Ascending aorta (tissue), 2 donors: ENCODE data around the gene PITPNM3. TPM values are rescaled to one million over a fixed set of nuclear protein-coding genes. Genes with fewer than 3 reads are reported as not detected.

Source experiments
- DNase-seq, 2 donors: peaks; one replicate each; pipeline ENCODE4 v3.0.0-alpha.2; 2019; ENCODE audit warnings: low spot score in 2 of 2
- H3K27ac ChIP-seq, 2 donors: fragments of 200-600 bp; sonication (generic); one replicate each; pipeline ENCODE4 v1.5.1; 2016 to 2017; ENCODE audit warnings: mild to moderate bottlenecking in 1 of 2
- H3K27me3 ChIP-seq: fragments of 200-600 bp; sonication (generic); one replicate; pipeline ENCODE4 v1.5.1; 2017
- H3K36me3 ChIP-seq, 2 donors: fragments of 200-600 bp; sonication (generic); one replicate each; pipeline ENCODE4 v1.5.1; 2016
- H3K4me1 ChIP-seq, 2 donors: fragments of 200-600 bp; sonication (generic); one replicate each; pipeline ENCODE4 v1.5.1; 2016 to 2017; ENCODE audit warnings: mild to moderate bottlenecking in 1 of 2
- H3K4me3 ChIP-seq, 2 donors: fragments of 200-600 bp; sonication (generic); one replicate each; pipeline ENCODE4 v1.5.1; 2016 to 2017; ENCODE audit warnings: mild to moderate bottlenecking in 1 of 2
- H3K9me3 ChIP-seq, 2 donors: fragments of 200-600 bp; sonication (generic); one replicate each; pipeline ENCODE4 v1.5.1; 2016
- intact Hi-C: fragments of 100-400 bp; cut with DNase I; formaldehyde crosslinking; loops from one replicate; pipeline ENCODE4 v1.15.1; 2023
- total RNA-seq: library from RNA; depleted of rRNA; stranded (reverse); fragments of >200 nt; gene quantifications from one replicate; pipeline ENCODE4 v1.1.0, GENCODE V29; 2016
- TF ChIP-seq, protein P1 (sequence below), 3 experiments: fragments of 200-600 bp in 2 of 3; fragments of 450-650 bp in 1 of 3; sonication (generic) in 2 of 3; IDR thresholded peaks; one replicate each; pipeline ENCODE4 v1.5.1; 2016 to 2019; ENCODE audit warnings: antibody characterized with exemption in 3 of 3, mild to moderate bottlenecking in 1 of 3, moderate library complexity in 1 of 3

PITPNM3 gene
- total RNA-seq, 1 donor from 2014 or later = 10.4 TPM

DNA sequence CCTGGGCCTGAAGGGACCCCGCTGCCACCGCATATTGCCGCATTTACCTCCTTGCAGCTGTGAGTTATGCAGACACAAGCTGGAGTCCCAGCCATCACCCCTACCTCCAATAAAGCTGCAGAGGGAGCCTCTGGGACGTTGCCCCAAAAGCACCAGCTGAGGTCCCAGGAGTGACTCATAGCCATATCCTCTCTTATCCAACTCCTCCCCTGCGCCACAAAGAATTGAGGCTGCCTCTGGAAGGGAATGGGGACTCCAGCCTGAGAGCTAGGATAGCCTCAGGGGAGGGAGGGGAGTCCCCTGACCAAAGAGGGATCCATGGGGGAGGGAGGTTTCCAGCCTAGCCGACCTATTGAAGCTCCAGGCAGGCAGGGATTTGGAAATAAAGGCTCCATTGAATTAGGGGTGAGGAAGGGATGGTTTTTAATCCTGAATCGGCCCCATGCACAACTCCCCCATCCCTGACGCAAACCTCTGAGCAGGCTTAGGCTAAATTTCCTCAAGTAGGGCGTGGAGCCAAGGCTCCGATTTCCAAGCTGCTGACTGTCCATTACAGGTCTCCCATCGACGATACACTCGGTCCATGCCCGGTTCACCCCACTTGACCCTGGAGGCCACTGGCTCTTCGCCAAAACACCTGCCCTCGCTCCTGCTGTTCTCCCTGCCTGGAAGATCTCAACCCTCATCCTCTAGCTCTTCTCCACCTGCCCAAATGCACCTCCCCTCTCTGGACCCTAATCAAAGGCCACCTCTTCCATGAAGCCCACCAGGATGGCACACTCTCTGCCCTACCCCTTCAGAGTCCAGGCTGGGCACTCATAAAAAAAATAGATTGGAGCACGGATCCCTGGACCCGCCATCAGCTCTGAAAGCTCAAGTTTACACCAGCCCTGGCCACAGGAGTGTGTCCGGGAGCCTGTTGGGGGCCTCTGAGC is 84.6 kb downstream of the PITPNM3 start:
- intact Hi-C loops = no loop called here
- Histone ChIP-seq H3K27me3 (no peaks in the 10 kb centered on the region), H3K36me3 (no peaks in the 10 kb centered on the region), H3K4me3 (no peak overlapping the region), H3K9me3 (peaks cover 0 to 3% of the 10 kb centered on the region in 2 donors), H3K4me1 (no peaks in the 10 kb centered on the region), H3K27ac (no peak overlapping the region)
- no peak for DNase-seq
- TF ChIP-seq, protein P1, sequence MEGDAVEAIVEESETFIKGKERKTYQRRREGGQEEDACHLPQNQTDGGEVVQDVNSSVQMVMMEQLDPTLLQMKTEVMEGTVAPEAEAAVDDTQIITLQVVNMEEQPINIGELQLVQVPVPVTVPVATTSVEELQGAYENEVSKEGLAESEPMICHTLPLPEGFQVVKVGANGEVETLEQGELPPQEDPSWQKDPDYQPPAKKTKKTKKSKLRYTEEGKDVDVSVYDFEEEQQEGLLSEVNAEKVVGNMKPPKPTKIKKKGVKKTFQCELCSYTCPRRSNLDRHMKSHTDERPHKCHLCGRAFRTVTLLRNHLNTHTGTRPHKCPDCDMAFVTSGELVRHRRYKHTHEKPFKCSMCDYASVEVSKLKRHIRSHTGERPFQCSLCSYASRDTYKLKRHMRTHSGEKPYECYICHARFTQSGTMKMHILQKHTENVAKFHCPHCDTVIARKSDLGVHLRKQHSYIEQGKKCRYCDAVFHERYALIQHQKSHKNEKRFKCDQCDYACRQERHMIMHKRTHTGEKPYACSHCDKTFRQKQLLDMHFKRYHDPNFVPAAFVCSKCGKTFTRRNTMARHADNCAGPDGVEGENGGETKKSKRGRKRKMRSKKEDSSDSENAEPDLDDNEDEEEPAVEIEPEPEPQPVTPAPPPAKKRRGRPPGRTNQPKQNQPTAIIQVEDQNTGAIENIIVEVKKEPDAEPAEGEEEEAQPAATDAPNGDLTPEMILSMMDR (IDR thresholded peaks at IDR 0.05) = no peak

DNA sequence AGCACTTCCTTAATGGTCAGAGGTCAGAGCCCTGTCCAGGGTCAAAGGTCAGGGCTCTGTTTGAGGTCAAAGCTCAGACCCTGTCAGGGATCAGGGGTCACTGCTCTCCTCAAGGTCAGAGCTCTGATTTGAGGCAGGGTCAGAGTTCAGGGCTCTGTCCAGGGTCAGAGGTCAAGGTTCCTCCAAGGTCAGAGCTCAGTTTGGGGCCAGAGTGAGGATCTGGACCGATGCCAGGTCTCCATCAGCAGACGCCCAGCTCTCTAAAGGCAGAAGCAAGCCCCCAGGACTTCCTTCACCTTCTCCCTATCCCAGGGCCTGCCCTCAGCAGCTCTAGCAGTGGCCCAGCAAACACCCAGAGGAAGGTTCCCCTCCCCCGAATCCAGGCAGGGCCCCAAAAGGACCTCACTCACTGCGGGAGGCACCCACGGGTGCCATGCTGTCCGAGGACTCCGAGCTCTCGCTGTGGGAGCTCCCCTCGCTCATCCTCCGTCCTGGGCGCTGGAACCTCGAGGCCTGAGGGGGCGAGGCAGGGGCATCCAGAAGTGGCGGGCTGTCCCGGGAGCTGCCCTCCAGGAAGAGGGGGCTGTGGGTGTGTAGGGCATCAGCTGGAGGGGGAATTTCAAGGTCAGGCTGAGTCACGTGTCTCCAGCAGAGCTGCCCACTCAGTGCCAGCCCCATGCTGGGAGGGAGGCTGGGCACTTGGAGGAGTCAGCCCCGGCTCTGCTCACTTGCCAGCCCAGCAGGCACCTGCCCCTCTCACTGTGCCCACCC is 85.4 kb downstream of the PITPNM3 start:
- TF ChIP-seq, protein P1 (IDR thresholded peaks at IDR 0.05) = no peak
- no peaks in the 10 kb centered on the region for H3K4me1 ChIP-seq
- no peak for DNase-seq
- H3K27me3 ChIP-seq = no peaks in the 10 kb centered on the region
- no peaks in the 10 kb centered on the region for H3K36me3 ChIP-seq
- H3K9me3 ChIP-seq = peaks cover 0 to 3% of the 10 kb centered on the region in 2 donors
- intact Hi-C loops = no loop called here
- no peak overlapping the region for H3K27ac ChIP-seq
- H3K4me3 ChIP-seq = no peak overlapping the region

DNA sequence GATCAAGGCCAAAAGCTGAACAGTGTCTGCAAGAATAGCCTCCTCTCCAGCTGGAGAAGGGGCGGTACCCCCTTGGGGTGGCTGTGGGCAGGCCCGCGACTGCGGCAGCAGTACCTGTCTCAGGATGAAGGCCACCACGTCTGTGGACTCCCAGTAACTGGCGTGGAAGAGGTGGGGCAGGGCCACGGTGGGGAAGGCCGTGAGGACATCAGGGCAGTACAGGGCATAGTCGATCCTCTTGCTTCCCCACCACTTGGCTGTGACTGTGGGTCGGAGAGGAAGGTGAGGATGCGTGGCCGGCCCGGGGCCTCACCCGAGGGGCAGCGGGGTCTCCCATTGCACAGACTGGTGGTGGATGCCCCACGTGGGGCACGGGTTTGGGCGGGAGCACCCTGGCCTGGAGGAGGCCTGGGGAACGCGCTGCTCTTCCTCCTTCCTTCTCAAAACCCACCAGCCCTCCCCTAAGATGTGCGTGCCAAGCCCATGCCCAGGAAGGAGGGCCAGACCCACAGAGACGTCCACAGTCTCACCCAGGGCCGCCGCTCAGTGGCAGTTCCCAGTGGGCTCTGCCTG is 86.1 kb downstream of the PITPNM3 start:
- TF ChIP-seq, protein P1 (IDR thresholded peaks at IDR 0.05) = no peak
- DNase-seq = no peak
- H3K27me3 ChIP-seq = no peaks in the 10 kb centered on the region
- H3K36me3 ChIP-seq = no peaks in the 10 kb centered on the region
- intact Hi-C loops = no loop called here
- H3K4me3 ChIP-seq = no peak overlapping the region
- H3K27ac ChIP-seq = no peak overlapping the region
- H3K9me3 ChIP-seq = peaks cover 0 to 3% of the 10 kb centered on the region in 2 donors
- no peaks in the 10 kb centered on the region for H3K4me1 ChIP-seq

DNA sequence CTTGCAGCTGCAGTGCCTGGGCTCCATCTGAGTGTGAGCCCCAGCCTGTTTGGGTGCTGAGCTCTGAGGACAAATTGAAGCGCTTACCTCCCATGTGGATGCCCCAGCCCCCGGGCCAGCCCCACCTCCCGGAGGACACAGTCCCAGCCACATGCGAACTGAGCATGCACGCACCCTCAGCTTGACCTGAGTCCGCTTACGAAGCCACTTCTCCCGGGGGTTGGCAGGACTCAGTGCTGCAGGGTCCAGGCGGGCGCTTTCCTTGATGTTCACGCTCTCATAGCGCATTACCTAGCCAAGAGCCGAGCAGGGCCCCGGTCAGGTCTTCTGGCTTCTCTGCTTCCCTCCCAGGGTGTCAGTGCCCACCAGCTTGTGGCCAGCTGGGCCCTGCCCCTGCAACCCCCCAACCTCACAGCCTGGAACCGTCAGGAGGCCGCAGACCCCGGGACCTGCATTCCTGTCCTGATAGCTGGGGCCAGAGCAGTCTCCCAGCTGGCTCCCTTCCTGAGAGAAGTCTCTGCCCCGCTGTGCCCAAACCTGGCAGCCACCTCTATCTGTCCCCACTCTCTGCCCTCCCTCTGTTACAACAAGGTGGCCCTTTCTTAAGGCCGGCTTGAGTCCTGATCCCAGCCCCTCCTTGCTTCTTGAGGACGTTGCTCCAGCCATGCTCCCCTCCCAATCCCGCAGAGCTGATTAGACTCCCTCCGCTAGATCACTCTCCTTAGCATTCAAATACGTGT is 88.1 kb downstream of the PITPNM3 start:
- Histone ChIP-seq H3K36me3 (no peaks in the 10 kb centered on the region), H3K4me1 (no peaks in the 10 kb centered on the region), H3K4me3 (no peak overlapping the region), H3K27ac (no peak overlapping the region), H3K9me3 (peaks cover 0 to 3% of the 10 kb centered on the region in 2 donors), H3K27me3 (no peaks in the 10 kb centered on the region)
- intact Hi-C loops = no loop called here
- TF ChIP-seq, protein P1 (IDR thresholded peaks at IDR 0.05) = no peak
- DNase-seq = no peak

DNA sequence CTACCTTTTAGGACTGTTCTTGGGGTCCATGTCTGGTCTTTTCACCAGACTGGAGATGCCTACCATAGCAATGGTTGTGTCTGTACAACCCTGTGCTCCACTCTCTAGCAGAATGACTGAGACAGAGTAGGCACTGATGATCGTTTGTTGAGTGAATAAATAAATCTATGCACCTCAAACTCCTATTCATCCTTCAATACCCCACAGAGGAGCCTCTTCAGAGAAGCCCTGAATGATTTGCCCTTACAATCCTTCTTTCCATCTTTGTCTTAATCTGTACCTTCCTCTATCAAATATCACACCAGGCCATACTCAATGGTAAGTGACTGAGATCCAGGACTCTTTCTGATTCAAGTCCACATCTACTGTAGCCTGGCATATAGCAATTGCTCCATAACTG is 88.8 kb downstream of the PITPNM3 start:
- H3K9me3 ChIP-seq = peaks cover 0 to 3% of the 10 kb centered on the region in 2 donors
- TF ChIP-seq, protein P1 (IDR thresholded peaks at IDR 0.05) = no peak
- no peaks in the 10 kb centered on the region for H3K36me3 ChIP-seq

More for the DNA sequence above, 88.8 kb downstream of the PITPNM3 start:
- no peaks in the 10 kb centered on the region for H3K4me1 ChIP-seq
- intact Hi-C loops = no loop called here
- DNase-seq = no peak
- H3K4me3 ChIP-seq = no peak overlapping the region
- no peak overlapping the region for H3K27ac ChIP-seq
- no peaks in the 10 kb centered on the region for H3K27me3 ChIP-seq
